SK-N-SH (cell line): Measurements from ENCODE around the gene SCARF1. TPM values are rescaled to one million over a fixed set of nuclear protein-coding genes. Genes with fewer than 3 reads are reported as not detected.

ENCODE experiments used
- CTCF ChIA-PET: fragments of 300-600, 350-600 bp; formaldehyde crosslinking; extraction: SDS; loops from one replicate; lab custom pipeline; 2021; lab: Yijun Ruan, JAX
- POLR2A ChIA-PET: fragments of 350-600 bp; sonication (Branson Sonifier 250); formaldehyde crosslinking; extraction: SDS; loops from one replicate; lab custom pipeline; 2020; ENCODE audit warnings: antibody characterized with exemption, inconsistent platforms; lab: Yijun Ruan, JAX
- DNase-seq: peaks from one replicate; pipeline ENCODE4 v3.0.0; 2012
- H2AFZ ChIP-seq: fragments of 200-600 bp; sonication (generic); 2 replicates; pipeline ENCODE4 v1.8.1; 2016; ENCODE audit warnings: antibody characterized with exemption, mild to moderate bottlenecking, low read depth
- H3F3A ChIP-seq: fragments of 200-600 bp; sonication (generic); replicated peaks from 2 replicates; pipeline ENCODE3; 2016; ENCODE audit warnings: antibody characterized with exemption, mild to moderate bottlenecking; ENCODE audit not compliant: insufficient read depth
- H3K27ac ChIP-seq, 2 experiments: fragments of 200-500 bp in 1 of 2; fragments of 200-600 bp in 1 of 2; sonication (Bioruptor generic) in 1 of 2; sonication (generic), shearing (Covaris generic) in 1 of 2; 2 replicates each; pipeline versions ENCODE4 v1.5.1 to v1.6.1; 2014 to 2016; ENCODE audit warnings: low read depth in 2 of 2, inconsistent platforms in 1 of 2, low read length in 1 of 2, mild to moderate bottlenecking in 1 of 2, mixed read lengths in 1 of 2
- H3K27me3 ChIP-seq: fragments of 200-600 bp; sonication (generic), shearing (Covaris generic); 2 replicates; pipeline ENCODE4 v1.6.1; 2016; ENCODE audit warnings: mixed run types; ENCODE audit not compliant: insufficient read depth
- H3K36me3 ChIP-seq, 2 experiments: fragments of 200-500 bp in 1 of 2; fragments of 200-600 bp in 1 of 2; sonication (Bioruptor generic) in 1 of 2; sonication (generic) in 1 of 2; replicated peaks in 1 of 2; 2 replicates each; pipeline versions ENCODE3 to v1.5.1; 2014 to 2016; ENCODE audit warnings: low read length in 1 of 2, mild to moderate bottlenecking in 1 of 2; ENCODE audit not compliant: insufficient read depth in 2 of 2, control insufficient read depth in 1 of 2
- H3K4me1 ChIP-seq, 2 experiments: fragments of 200-500 bp in 1 of 2; fragments of 200-600 bp in 1 of 2; sonication (Bioruptor generic) in 1 of 2; sonication (generic), shearing (Covaris generic) in 1 of 2; 2 replicates each; pipeline versions ENCODE4 v1.5.1 to v1.6.1; 2014 to 2016; ENCODE audit warnings: low read depth in 1 of 2, low read length in 1 of 2, mixed run types in 1 of 2; ENCODE audit not compliant: insufficient read depth in 2 of 2, control insufficient read depth in 1 of 2
- H3K4me2 ChIP-seq: fragments of 200-600 bp; sonication (generic), shearing (Covaris generic); 2 replicates; pipeline ENCODE4 v1.6.1; 2017; ENCODE audit warnings: mixed run types
- H3K4me3 ChIP-seq, 2 experiments: fragments of 200-500 bp in 1 of 2; fragments of 200-600 bp in 1 of 2; sonication (Bioruptor generic) in 1 of 2; sonication (generic), shearing (Covaris generic) in 1 of 2; 2 replicates each; pipeline versions ENCODE4 v1.5.1 to v1.8.1; 2014 to 2016; ENCODE audit warnings: low read depth in 2 of 2, inconsistent platforms in 1 of 2, low read length in 1 of 2, mild to moderate bottlenecking in 1 of 2, mixed read lengths in 1 of 2, moderate library complexity in 1 of 2
- H3K79me2 ChIP-seq: fragments of 200-600 bp; sonication (generic); 2 replicates; pipeline ENCODE4 v1.8.1; 2017; ENCODE audit warnings: mild to moderate bottlenecking; ENCODE audit not compliant: insufficient read depth
- H3K9ac ChIP-seq: fragments of 200-600 bp; sonication (generic); 2 replicates; pipeline ENCODE4 v1.6.1; 2017; ENCODE audit warnings: mixed run types
- H3K9me2 ChIP-seq: fragments of 200-600 bp; sonication (generic); 2 replicates; pipeline ENCODE4 v1.6.1; 2017; ENCODE audit warnings: mixed run types
- H3K9me3 ChIP-seq: fragments of 200-600 bp; sonication (generic); 2 replicates; pipeline ENCODE4 v1.6.1; 2017; ENCODE audit warnings: mixed run types, mild to moderate bottlenecking, moderate library complexity
- H4K20me1 ChIP-seq: fragments of 200-600 bp; sonication (generic); 2 replicates; pipeline ENCODE4 v1.6.1; 2017; ENCODE audit warnings: mild to moderate bottlenecking, mixed run types; ENCODE audit not compliant: insufficient read depth
- CHD2 ChIP-seq: fragments of 150-350 bp; IDR thresholded peaks from 2 replicates; pipeline ENCODE4 v1.6.1; 2018; ENCODE audit warnings: low read length; ENCODE audit not compliant: partially characterized antibody
- EP300 ChIP-seq, 2 experiments: IDR thresholded peaks; 2 replicates each; pipeline versions ENCODE4 v1.4.0 to v1.6.1; 2012; ENCODE audit warnings: borderline replicate concordance in 1 of 2, low read depth in 1 of 2, low read length in 1 of 2
- IRF3 ChIP-seq: fragments of 150-350 bp; IDR thresholded peaks from 2 replicates; pipeline ENCODE4 v1.6.1; 2016; ENCODE audit warnings: mild to moderate bottlenecking, low read depth, low read length
- POLR2AphosphoS5 ChIP-seq: IDR thresholded peaks from 2 replicates; pipeline ENCODE4 v1.6.1; 2012; ENCODE audit warnings: low read depth, low read length
- RAD21 ChIP-seq: IDR thresholded peaks from 2 replicates; pipeline ENCODE4 v1.6.1; 2012; ENCODE audit warnings: mild to moderate bottlenecking, low read length
- SMC3 ChIP-seq: IDR thresholded peaks from 2 replicates; pipeline ENCODE4 v1.6.1; 2012; ENCODE audit warnings: low read depth, low read length, improper control_type of control experiment
- TAF1 ChIP-seq: IDR thresholded peaks from 2 replicates; pipeline ENCODE4 v1.6.1; 2012; ENCODE audit warnings: low read depth, mild to moderate bottlenecking, low read length, moderate library complexity, borderline replicate concordance
- USF1 ChIP-seq: IDR thresholded peaks from 2 replicates; pipeline ENCODE4 v1.4.0; 2012; ENCODE audit warnings: low read depth, borderline replicate concordance
- YY1 ChIP-seq: IDR thresholded peaks from 2 replicates; pipeline ENCODE4 v1.4.0; 2012; ENCODE audit warnings: low read depth, mild to moderate bottlenecking
- WGBS: methylation state at CpG from one replicate; pipeline ENCODE4 v1.1.6; 2017; ENCODE audit warnings: low lambda C conversion rate; 5-methylcytosine and 5-hydroxymethylcytosine counted together
- polyA plus RNA-seq, 3 experiments: library from polyadenylated mRNA; depleted of rRNA; stranded (reverse); fragments of >200 nt; gene quantifications; 2 replicates each; pipeline ENCODE4 v1.2.3, GENCODE V29; 2012
- TF ChIP-seq, protein P1 (sequence below): fragments of 150-350 bp; IDR thresholded peaks from 2 replicates; pipeline ENCODE4 v1.6.1; 2017; ENCODE audit warnings: antibody characterized with exemption, low read length, low read depth, borderline replicate concordance
- TF ChIP-seq, protein P2 (sequence below): IDR thresholded peaks from 2 replicates; pipeline ENCODE4 v1.6.1; 2012; ENCODE audit warnings: mild to moderate bottlenecking, low read depth, low read length, moderate library complexity
- TF ChIP-seq, protein P3 (sequence below): IDR thresholded peaks from 2 replicates; pipeline ENCODE4; 2012

The SCARF1 gene
- polyA plus RNA-seq, 1 of the 3 experiments (the other 2 are of a cell fraction), result 0.39 TPM

DNA sequence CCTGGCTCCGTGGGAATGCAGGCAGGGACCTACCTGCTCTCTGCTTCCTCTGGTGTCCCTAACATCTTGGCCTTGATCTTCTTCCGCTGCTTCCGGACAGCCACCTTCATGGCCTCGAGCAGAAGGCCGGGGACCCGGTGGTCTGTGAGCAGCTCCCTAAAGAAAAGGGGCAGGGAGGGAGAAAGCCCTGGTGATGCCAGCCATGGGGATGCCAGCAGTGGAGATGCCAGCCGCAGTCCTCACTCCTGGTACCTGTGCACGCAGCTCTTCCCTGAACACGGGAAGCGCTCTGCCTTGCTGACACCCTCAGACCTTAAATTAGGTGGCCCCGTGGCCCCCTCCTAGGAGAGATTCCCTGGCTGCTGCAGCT is 2.3 kb upstream of the SCARF1 start:
- DNase-seq, result no peak
- ChIA-PET CTCF (interaction anchor here (0.6 to 6.8 kb wide), 14 partner anchors 8 to 75 kb away, joined by 3 to 65 read pairs (median 6); partner anchors contain the start of genes PRPF8 and SLC43A2), POLR2A (interaction anchor here (2.4 kb wide), 1 partner anchor 19 kb away, joined by 12 read pairs; the partner anchor contains the start of gene SLC43A2)
- Histone ChIP-seq H3K36me3 (peaks cover 20 to 25% of the 10 kb centered on the region in 2 experiments), H2AFZ (no peak overlapping the region), H3K4me2 (no peak overlapping the region), H3K4me3 (no peak overlapping the region; a peak in 1 of 4 replicates), H3K27ac (no peak overlapping the region), H3F3A (peaks cover 32% of the 10 kb centered on the region), H3K4me1 (peaks cover 13 to 23% of the 10 kb centered on the region in 2 experiments; a peak in 2 of 4 replicates), H3K9me3 (no peaks in the 10 kb centered on the region), H3K9ac (no peak overlapping the region), H3K9me2 (no peaks in the 10 kb centered on the region), H4K20me1 (no peaks in the 10 kb centered on the region), H3K27me3 (no peaks in the 10 kb centered on the region), H3K79me2 (no peaks in the 10 kb centered on the region)
- WGBS, result 89% methylated on average over 5 of the region's 11 CpGs
- TF ChIP-seq USF1 (no peak), YY1 (no peak), RAD21 (no peak), CHD2 (no peak), TAF1 (no peak), POLR2AphosphoS5 (no peak), IRF3 (no peak), EP300 (IDR thresholded peaks at IDR 0.05; ENCODE audit: borderline replicate concordance in 1 of 2, low read depth in 1 of 2, low read length in 1 of 2) (no peak), SMC3 (no peak)
- TF ChIP-seq, protein P1, sequence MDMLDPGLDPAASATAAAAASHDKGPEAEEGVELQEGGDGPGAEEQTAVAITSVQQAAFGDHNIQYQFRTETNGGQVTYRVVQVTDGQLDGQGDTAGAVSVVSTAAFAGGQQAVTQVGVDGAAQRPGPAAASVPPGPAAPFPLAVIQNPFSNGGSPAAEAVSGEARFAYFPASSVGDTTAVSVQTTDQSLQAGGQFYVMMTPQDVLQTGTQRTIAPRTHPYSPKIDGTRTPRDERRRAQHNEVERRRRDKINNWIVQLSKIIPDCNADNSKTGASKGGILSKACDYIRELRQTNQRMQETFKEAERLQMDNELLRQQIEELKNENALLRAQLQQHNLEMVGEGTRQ, result no peak
- TF ChIP-seq, protein P2, sequence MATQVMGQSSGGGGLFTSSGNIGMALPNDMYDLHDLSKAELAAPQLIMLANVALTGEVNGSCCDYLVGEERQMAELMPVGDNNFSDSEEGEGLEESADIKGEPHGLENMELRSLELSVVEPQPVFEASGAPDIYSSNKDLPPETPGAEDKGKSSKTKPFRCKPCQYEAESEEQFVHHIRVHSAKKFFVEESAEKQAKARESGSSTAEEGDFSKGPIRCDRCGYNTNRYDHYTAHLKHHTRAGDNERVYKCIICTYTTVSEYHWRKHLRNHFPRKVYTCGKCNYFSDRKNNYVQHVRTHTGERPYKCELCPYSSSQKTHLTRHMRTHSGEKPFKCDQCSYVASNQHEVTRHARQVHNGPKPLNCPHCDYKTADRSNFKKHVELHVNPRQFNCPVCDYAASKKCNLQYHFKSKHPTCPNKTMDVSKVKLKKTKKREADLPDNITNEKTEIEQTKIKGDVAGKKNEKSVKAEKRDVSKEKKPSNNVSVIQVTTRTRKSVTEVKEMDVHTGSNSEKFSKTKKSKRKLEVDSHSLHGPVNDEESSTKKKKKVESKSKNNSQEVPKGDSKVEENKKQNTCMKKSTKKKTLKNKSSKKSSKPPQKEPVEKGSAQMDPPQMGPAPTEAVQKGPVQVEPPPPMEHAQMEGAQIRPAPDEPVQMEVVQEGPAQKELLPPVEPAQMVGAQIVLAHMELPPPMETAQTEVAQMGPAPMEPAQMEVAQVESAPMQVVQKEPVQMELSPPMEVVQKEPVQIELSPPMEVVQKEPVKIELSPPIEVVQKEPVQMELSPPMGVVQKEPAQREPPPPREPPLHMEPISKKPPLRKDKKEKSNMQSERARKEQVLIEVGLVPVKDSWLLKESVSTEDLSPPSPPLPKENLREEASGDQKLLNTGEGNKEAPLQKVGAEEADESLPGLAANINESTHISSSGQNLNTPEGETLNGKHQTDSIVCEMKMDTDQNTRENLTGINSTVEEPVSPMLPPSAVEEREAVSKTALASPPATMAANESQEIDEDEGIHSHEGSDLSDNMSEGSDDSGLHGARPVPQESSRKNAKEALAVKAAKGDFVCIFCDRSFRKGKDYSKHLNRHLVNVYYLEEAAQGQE, result no peak
- TF ChIP-seq, protein P3, sequence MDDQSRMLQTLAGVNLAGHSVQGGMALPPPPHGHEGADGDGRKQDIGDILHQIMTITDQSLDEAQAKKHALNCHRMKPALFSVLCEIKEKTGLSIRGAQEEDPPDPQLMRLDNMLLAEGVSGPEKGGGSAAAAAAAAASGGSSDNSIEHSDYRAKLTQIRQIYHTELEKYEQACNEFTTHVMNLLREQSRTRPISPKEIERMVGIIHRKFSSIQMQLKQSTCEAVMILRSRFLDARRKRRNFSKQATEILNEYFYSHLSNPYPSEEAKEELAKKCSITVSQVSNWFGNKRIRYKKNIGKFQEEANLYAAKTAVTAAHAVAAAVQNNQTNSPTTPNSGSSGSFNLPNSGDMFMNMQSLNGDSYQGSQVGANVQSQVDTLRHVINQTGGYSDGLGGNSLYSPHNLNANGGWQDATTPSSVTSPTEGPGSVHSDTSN, result no peak
